ENCODE measurements around the gene IGFBP6.

GRCh38 chr12:53097207-53097563 is 282 bp upstream of the IGFBP6 start:
- TF ChIP-seq CTCF (IDR thresholded peaks at IDR 0.05), result no peak
- no peak for TF ChIP-seq POLR2A (IDR thresholded peaks at IDR 0.05)

Data from adrenal gland (tissue), 5 donors.